Heart left ventricle (tissue), 13 donors: ENCODE results near the gene LMNTD2.

Experiments used
- CTCF ChIP-seq, 12 donors: fragments of 200-600 bp; sonication (generic) in 4 of 12; IDR thresholded peaks; one replicate each; pipeline versions ENCODE4 v1.5.0 to v1.8.0; 2018 to 2022; ENCODE audit warnings: antibody characterized with exemption in 12 of 12, mild to moderate bottlenecking in 5 of 12
- POLR2A ChIP-seq, 2 donors: fragments of 450-650 bp; IDR thresholded peaks; one replicate each; pipeline ENCODE4 v1.6.1; 2017; ENCODE audit warnings: antibody characterized with exemption in 2 of 2, mild to moderate bottlenecking in 2 of 2, moderate library complexity in 2 of 2
- donor health status: ischemic (EF 13 %, LVEDD 7.1; RV severe dilation, severe dysfunction).
- donor health status: DM: no; HTN: yes; CAD: no.
- donor health status: DM: no; HTN: no; CAD: no.
- donor health status: ischemic (EF 25% LVEDD 6.9; RV normal size, moderate dysfunction).
- donor health status: ischemic (EF 25% LVEDD 5.7; RV mildly dilated, moderate dysfunction).
- donor health status: ischemic (EF 35%, LVEDD 5.7; RV mildly dilated, moderate dysfunction).
- donor health status: nonischemic (EF 11% LVEDD 7.7; RV severe dilation, severe dysfunction).
- donor health status: DM: yes; HTN: yes; CAD: no.
- donor health status: PGD.
- donor health status: ischemic (EF 29% LVEDD 5.4; RV normal size, mild dysfunction).
- donor health status: nonischemic (EF 23%, LVEDD 6.1; RV moderate dilation, normal function).

- no peak for TF ChIP-seq POLR2A (IDR thresholded peaks at IDR 0.05)
- TF ChIP-seq CTCF (IDR thresholded peaks at IDR 0.05), result no peak
These were observed 27.0 kb upstream of the LMNTD2 start for GRCh38 chr11:587546-587945.
